Thyroid gland (tissue), 4 donors: ENCODE measurements around the gene STK33. TPM values are rescaled to one million over a fixed set of nuclear protein-coding genes. Genes with fewer than 3 reads are reported as not detected.

Source experiments
- DNase-seq, 2 donors: peaks; one replicate each; pipeline ENCODE4 v3.0.0-alpha.2; 2019
- H3K27ac ChIP-seq, 3 donors: fragments of 200-600 bp; sonication (generic); 1 replicate in 2 of 3; 2 replicates in 1 of 3; pipeline ENCODE4 v1.5.1; 2016 to 2019; ENCODE audit warnings: mild to moderate bottlenecking in 1 of 3, moderate library complexity in 1 of 3
- H3K27me3 ChIP-seq: fragments of 200-600 bp; sonication (generic); one replicate; pipeline ENCODE4 v1.5.1; 2019
- H3K36me3 ChIP-seq, 2 donors: fragments of 200-600 bp; sonication (generic); one replicate each; pipeline ENCODE4 v1.5.1; 2016 to 2019
- H3K4me1 ChIP-seq, 2 donors: fragments of 200-600 bp; sonication (generic); one replicate each; pipeline ENCODE4 v1.5.1; 2017 to 2019
- H3K4me3 ChIP-seq, 3 donors: fragments of 200-600 bp; sonication (generic); replicated peaks in 1 of 3; 1 replicate in 2 of 3; 2 replicates in 1 of 3; pipeline ENCODE4 v1.5.1; 2016; ENCODE audit warnings: mild to moderate bottlenecking in 1 of 3
- H3K9me3 ChIP-seq: fragments of 200-600 bp; sonication (generic); one replicate; pipeline ENCODE4 v1.5.1; 2017
- POLR2A ChIP-seq, 2 donors: fragments of 450-650 bp; IDR thresholded peaks; one replicate each; pipeline ENCODE4 v1.6.1; 2017; ENCODE audit warnings: antibody characterized with exemption in 2 of 2, mild to moderate bottlenecking in 2 of 2, moderate library complexity in 1 of 2
- WGBS, 2 donors: methylation state at CpG; one replicate each; pipeline ENCODE4 v1.1.5; 2017; 5-methylcytosine and 5-hydroxymethylcytosine counted together
- intact Hi-C: fragments of 100-400 bp; cut with DNase I; formaldehyde crosslinking; loops from one replicate; pipeline ENCODE4 v1.15.1; 2023
- total RNA-seq, 4 donors: library from RNA; depleted of rRNA; stranded (reverse); fragments of >200 nt; gene quantifications; one replicate each; pipeline ENCODE4 v1.2.3, GENCODE V29; 2016
- TF ChIP-seq, protein P1 (sequence below), 6 experiments: fragments of 200-600 bp in 3 of 6; fragments of 450-650 bp in 3 of 6; sonication (generic) in 3 of 6; IDR thresholded peaks; one replicate each; pipeline ENCODE4 v1.5.1; 2016 to 2019; ENCODE audit warnings: antibody characterized with exemption in 6 of 6, mild to moderate bottlenecking in 2 of 6, inconsistent platforms in 1 of 6, moderate library complexity in 1 of 6

STK33 gene
- total RNA-seq, 4 donors from 2014 or later = 29.3 to 49.8 (median 39.9) TPM

DNA sequence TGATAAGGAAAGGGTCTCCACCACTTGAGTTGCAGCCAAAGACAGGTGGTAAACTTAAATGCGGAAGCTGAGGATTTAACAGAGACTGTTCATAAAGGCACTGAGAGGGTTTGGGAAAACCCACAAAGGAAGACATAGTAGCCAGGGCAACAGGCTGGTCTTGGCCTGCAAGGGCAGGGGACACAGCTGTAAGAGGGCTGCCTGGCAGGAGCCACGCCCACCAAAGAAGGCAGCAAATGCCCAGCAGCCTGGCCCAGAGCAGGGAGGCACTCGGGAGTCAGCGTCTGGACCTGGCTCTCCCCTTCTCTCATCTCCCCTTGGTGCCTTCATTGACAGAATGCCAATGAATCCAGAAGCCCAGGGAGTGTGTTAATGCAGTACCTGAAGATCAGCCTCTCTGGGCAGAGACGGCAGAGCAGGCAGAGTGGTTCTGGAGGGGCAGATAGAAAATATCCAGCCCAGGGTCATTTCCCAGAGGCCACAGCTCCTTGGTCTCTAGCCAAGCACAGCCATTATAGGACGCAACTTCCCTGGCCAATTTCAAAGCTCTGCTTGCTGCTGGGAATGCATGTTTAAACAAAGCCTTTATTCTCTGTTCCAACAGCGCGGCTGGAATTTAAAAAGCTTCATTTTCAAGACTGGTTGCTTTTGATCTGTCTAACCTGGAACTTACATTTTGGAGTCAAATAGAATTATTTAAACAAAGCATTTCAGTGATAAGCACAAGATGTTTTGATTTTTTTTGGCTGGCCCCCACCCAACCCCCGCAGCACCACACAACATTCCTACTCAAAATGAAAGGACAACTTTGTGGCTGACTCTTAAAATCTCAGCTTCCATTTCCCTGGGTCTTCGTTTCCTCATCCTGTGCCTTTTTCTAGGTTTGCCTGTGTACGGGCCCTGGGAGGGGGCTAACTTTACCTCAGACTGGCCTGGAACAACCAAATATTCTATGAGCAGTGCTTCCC is 204.7 kb downstream of the STK33 start:
- peak overlapping the region; percentile 84 to 91 (median 87) for H3K27ac ChIP-seq
- H3K9me3 ChIP-seq = no peaks in the 10 kb centered on the region
- TF ChIP-seq POLR2A (IDR thresholded peaks at IDR 0.05) = peak in 1 of 2 donors; percentile 40
- TF ChIP-seq, protein P1, sequence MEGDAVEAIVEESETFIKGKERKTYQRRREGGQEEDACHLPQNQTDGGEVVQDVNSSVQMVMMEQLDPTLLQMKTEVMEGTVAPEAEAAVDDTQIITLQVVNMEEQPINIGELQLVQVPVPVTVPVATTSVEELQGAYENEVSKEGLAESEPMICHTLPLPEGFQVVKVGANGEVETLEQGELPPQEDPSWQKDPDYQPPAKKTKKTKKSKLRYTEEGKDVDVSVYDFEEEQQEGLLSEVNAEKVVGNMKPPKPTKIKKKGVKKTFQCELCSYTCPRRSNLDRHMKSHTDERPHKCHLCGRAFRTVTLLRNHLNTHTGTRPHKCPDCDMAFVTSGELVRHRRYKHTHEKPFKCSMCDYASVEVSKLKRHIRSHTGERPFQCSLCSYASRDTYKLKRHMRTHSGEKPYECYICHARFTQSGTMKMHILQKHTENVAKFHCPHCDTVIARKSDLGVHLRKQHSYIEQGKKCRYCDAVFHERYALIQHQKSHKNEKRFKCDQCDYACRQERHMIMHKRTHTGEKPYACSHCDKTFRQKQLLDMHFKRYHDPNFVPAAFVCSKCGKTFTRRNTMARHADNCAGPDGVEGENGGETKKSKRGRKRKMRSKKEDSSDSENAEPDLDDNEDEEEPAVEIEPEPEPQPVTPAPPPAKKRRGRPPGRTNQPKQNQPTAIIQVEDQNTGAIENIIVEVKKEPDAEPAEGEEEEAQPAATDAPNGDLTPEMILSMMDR (IDR thresholded peaks at IDR 0.05) = no peak
- no peaks in the 10 kb centered on the region for H3K27me3 ChIP-seq
- 22 to 29% methylated on average over 10 to 11 of the region's 11 CpGs for WGBS, 2 donors
- H3K36me3 ChIP-seq = no peaks in the 10 kb centered on the region
- H3K4me3 ChIP-seq = no peak overlapping the region
- intact Hi-C loops = no loop called here
- H3K4me1 ChIP-seq = peaks cover 52 to 59% of the 10 kb centered on the region in 2 donors
- peak; percentile 76 to 77 for DNase-seq

- Histone ChIP-seq H3K27me3 (no peaks in the 10 kb centered on the region), H3K9me3 (no peaks in the 10 kb centered on the region), H3K27ac (peak overlapping the region; percentile 84 to 91 (median 87)), H3K36me3 (no peaks in the 10 kb centered on the region), H3K4me1 (peaks cover 52 to 59% of the 10 kb centered on the region in 2 donors), H3K4me3 (no peak overlapping the region)
- intact Hi-C loops = no loop called here
- no peak for DNase-seq
- TF ChIP-seq POLR2A (IDR thresholded peaks at IDR 0.05) = no peak
- TF ChIP-seq, protein P1 (IDR thresholded peaks at IDR 0.05) = no peak
- 93 to 100% methylated on average over 5 of the region's 5 CpGs for WGBS, 2 donors
Measured at GRCh38 chr11:8387693-8388092, 206.3 kb downstream of the STK33 start.

DNA sequence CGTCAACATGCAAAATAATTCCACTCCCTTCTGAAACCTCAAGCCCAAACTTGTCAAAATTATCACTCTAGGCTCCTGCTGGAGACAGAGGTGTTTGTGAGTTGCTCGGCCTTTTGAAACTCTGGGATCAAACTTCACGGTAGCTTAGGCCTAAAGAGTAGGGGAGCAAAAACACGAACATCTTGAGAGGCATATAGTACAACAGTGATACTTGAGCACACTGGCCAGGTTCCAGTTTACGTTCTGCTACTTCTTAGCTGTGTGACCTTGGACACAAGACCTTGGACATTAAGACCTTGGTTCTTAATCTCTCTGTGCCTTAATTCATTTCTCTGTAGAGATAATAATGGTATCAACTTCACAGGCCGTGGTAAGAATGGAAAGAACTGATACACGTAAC is 206.9 kb downstream of the STK33 start:
- Histone ChIP-seq H3K27ac (peak overlapping the region; percentile 84 to 91 (median 87)), H3K4me1 (peaks cover 52 to 59% of the 10 kb centered on the region in 2 donors), H3K4me3 (no peak overlapping the region), H3K27me3 (no peaks in the 10 kb centered on the region), H3K36me3 (no peaks in the 10 kb centered on the region), H3K9me3 (no peaks in the 10 kb centered on the region)
- TF ChIP-seq POLR2A (IDR thresholded peaks at IDR 0.05) = no peak
- TF ChIP-seq, protein P1 (IDR thresholded peaks at IDR 0.05) = no peak
- intact Hi-C loops = no loop called here
- DNase-seq = peak; percentile 68 to 80
- WGBS, 2 donors = 47 to 51% methylated on average over 7 of the region's 7 CpGs

DNA sequence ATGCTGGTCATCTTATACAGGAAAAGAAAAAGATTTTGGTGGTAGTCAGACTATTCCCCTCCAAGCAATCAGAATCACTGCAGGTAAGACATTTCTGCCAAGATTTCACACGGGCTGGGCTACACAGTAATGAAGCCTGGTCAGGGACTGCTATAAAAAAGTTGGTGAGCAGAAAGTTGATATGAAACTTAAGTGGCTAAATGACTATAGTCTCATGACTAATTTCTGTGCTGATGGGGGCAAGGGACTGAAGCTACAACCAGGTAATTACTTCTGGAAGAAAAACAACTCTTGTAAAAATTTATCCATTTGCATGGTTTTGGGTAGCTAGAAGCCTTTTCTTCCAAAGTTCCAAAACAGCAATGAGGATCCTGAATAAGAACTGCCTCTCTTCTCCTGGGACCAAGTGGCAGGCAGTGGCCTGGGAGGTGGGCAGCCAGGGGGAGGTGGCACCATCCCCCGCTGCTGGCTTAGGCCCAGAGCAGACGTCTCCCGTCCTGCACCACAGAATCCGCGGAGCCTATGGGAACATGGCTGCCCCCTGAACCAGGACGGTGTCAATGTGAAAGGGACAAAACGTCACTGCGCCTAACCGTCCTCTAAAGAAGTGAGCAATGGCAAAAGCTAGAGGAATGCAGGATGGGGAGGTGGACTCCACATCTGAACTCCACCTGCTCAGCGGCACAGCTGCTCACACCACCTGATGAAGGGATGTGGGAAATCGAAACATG is 207.7 kb downstream of the STK33 start:
- intact Hi-C loops = no loop called here
- peaks cover 52 to 59% of the 10 kb centered on the region in 2 donors for H3K4me1 ChIP-seq
- no peaks in the 10 kb centered on the region for H3K36me3 ChIP-seq
- no peak for TF ChIP-seq POLR2A (IDR thresholded peaks at IDR 0.05)
- H3K27me3 ChIP-seq = no peaks in the 10 kb centered on the region
- WGBS, 2 donors = 65 to 78% methylated on average over 7 to 12 of the region's 12 CpGs
- no peak overlapping the region for H3K4me3 ChIP-seq
- peak overlapping the region; percentile 84 to 91 (median 87) for H3K27ac ChIP-seq
- H3K9me3 ChIP-seq = no peaks in the 10 kb centered on the region
- DNase-seq = no peak

DNA sequence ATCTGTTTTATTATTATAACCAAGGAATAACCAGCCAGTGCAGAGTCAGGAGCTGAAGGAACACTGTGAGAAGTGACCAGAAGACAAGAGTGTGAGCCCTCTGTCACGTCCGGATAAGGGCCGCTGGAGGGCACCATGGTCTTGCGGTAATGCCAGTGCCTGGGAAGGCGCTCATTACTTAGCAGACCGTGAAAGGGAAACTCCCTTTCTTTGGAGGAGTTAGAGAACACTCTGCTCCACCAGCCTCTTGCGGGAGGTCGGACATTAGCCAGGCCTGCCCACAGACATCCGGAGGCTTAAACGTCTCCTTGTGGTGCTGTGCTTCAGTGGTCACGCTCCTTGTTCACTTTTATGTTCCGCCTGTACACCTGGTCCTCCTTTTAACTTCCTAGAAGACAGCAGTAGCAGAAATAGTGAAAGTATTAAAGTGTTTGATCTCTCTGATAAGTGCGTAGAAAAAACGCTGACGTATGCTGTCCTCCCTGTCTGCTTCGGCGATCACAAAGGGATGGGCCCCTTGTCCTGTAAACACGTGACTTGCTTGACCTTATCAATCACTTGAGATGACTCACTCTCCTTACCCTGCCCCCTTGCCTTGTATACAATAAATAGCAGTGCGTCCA is 209.7 kb downstream of the STK33 start:
- 27 to 38% methylated on average over 16 to 19 of the region's 19 CpGs for WGBS, 2 donors

More for the DNA sequence above, 209.7 kb downstream of the STK33 start:
- H3K4me3 ChIP-seq = no peak overlapping the region
- H3K9me3 ChIP-seq = no peaks in the 10 kb centered on the region
- peaks cover 47% of the 10 kb centered on the region in 2 donors for H3K4me1 ChIP-seq
- no peaks in the 10 kb centered on the region for H3K36me3 ChIP-seq
- intact Hi-C loops = loop anchor here (5.0 kb wide), 1 partner anchor 183 kb away; no protein-coding TSS in a partner anchor
- TF ChIP-seq, protein P1 (IDR thresholded peaks at IDR 0.05) = peak in 4 of 6 experiments; percentile 59 to 87 (median 81)
- TF ChIP-seq POLR2A (IDR thresholded peaks at IDR 0.05) = peak in 1 of 2 donors; percentile 8
- peak overlapping the region; percentile 73 to 84 (median 74) for H3K27ac ChIP-seq
- peak; percentile 96 to 97 for DNase-seq
- H3K27me3 ChIP-seq = no peaks in the 10 kb centered on the region
